NCI-H2171 treated with DMSO at 0.1 percent for 48 hours (cell line): ENCODE data around the gene MRPS15.
A peak's percentile ranks its signal among the peaks of the same experiment; 100 is the strongest.
"Not testable (repeated sequence)": the region's sequence is repeated elsewhere in the genome, so short reads cannot be mapped to it uniquely, and the experiment has no call there.

ENCODE experiments used
- DNase-seq: peaks from one replicate; lab custom pipeline; 2025; lab: John Stamatoyannopoulos, UW

MRPS15 gene

DNA sequence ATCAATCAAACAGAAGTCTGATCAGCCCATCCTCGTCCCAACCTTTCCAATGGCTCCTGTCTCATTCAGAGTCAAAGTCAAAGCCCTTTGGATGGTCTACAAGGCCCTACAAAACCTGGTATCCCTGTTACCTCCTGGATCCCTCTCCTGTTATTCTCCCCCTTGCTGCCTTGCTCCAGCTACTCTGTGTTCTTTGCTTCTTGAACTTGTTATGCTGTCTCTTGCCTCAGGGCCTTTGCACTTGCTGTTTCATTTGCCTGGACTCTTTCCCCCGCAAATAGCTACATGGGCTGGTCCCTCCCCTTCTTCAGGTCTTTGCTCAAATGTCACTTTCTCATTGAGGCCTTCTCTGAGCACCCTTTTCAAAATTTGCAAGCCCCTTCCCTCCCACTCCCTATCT lies 19.9 kb upstream of the MRPS15 start:
- DNase-seq, result no peak

DNA sequence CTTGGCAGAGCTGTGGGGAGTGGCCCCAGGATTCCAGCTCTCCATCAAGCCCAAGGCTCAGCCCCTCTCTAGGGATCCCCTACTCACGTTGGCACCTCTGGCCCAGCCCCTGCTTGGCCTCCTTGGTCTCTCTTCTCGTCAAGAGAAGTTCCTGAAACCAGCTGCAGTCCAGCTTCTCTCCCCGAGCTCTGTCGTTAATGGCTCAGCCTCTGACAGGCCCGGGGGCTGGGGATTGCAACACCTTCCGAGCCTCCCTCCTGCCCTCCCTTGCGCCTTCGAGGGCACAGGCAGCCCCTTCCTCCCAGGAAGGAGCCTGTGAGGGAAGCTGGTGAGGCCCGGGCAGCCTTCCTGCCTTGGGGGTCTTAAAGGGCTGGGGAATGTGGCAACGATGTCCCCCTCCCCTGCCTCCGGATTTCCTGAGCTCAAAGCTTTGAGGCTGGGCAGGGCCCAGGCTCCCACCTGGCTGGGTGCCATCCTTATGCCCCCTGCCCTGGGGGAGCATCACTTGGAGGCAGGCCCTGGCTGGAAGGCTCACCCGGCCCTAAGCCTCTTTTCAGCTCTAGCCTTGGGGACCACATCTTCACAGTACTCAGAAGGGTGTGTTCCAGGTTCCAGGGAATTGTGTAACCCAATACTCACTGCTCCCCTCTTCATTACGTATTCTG lies 18.7 kb upstream of the MRPS15 start, which contains the start of gene CSF3R:
TSS of gene CSF3R (minus strand) at position 190 of the 665 bp plus-strand sequence. CDS start 3,417 bp downstream, outside the sequence.
- peak; percentile 54 for DNase-seq

DNA sequence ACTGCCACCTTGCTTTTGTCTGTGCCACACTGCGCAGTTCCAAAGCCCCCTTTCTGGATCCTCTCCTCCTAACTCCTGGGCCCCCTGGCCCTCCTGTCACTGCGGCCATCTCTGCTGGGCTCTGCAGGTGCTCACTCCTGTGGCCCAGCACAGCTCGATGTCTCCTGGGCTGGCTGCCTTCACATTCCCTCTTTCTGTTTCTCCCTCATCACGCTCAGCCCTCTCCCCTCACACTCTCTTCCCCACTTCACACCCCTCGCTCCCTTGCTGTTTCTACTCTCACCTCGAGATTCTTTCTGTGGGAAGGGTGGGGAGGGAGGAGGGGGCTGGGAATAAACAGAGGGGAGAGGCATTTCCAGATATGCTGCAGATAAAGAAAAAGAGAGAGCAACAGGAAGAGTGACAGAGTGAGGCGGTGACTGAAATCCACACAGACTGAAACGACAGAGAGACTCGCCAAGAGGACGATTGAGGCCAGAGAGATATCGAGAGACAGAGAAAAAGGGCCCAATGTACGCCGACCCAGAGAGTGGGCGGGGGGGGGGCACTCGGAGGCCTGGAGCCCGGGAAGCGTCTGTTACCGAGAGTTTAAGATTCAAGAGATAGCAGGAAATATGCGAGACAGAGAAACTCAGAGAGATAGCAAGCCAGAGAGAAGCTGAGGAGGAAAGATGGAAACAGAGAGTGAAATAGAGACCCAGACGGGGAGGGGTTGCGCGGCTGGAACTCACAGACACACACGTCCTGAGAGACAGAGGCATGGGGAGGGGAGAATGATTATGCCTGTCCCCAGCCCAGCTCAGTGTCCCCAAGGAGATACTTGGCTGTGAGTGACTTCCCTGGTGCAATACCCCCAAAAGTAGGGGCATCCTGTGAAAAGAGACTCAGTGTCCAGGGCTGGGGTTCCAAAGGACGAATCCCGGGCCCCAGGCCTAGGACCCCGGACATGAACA lies 17.9 kb upstream of the MRPS15 start:
- no peak for DNase-seq

DNA sequence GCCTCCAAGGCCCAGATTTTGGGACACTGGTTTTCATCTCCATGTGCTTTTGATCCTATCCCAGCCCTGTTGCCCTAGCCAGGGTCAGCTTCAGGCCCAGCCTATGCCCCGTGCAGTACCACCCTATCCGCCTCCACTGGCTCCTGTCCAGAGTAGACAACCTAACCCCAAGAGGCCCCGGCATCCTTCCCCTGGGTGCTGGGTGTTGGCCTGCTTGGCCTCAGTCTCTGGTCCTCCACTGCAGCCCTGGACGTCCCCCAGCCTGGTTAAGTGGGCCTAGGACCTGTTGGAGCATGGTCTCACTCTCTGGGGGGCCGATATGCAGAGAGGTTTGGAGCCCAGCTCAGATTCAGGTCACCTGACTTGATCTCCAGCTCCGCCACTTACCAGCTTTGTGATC lies 16.9 kb upstream of the MRPS15 start:
- no peak for DNase-seq

DNA sequence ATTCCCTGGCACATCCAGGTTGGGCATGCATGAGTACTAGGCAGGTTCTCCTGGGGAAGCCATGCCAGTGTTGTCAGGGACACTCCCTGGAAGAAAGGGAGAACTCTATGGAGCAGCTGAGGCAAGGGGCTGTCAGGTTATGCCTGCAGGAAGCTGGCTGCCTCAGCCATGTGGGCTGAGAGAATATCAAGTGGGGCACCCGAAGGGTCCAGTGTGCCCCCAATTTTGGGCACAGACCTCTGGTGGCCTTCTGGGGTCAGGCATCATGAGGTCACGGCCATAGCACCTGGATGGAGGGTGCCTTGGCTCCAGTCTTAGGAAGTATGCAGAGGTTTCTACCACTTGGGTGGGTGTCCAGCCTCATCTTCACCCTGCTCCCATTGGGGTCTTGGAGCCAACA lies 16.0 kb upstream of the MRPS15 start:
- no peak for DNase-seq

DNA sequence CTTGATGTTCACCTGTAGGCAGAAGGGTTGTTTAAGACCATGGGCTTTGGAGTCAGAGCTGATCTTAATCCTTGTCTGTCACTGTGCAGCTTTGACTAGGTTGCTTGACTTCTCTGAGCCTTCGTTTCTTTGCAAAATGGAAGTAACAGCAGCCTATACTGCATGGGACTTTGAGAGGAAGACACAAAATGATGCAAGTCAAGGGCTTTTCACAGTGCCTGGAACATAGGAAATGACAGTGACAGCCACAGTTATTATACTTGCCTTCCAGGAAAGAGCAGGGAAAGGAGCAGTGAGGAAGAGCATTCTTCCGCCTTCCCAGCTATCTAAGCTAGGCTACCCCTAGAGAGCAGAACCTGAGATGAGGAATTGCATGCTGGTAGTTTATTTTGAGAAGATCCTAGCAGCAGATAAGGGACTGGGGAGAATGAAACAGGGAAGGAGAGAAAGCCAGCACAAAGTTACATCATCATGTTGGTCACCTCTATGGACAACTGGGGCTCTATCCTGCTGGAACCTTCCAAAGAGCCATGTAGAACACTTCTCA lies 15.4 kb upstream of the MRPS15 start:
- no peak for DNase-seq

DNA sequence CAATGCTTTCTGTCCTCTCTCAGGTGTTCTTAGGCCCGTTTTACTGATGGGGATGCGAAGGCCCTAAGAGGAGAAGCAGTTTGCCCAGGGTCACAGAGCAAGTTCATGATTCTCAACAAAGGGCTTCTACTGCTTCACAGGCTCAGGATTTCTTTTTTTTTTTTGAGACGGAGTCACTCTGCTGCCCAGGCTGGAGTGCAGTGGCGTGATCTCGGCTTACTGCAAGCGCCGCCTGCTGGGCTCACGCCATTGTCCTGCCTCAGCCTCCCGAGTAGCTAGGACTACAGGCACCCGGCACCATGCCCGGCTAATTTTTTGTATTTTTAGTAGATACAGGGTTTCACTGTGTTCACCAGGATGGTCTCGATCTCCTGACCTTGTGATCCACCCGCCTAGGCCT lies 13.4 kb upstream of the MRPS15 start:
- not testable (repeated sequence) for DNase-seq

DNA sequence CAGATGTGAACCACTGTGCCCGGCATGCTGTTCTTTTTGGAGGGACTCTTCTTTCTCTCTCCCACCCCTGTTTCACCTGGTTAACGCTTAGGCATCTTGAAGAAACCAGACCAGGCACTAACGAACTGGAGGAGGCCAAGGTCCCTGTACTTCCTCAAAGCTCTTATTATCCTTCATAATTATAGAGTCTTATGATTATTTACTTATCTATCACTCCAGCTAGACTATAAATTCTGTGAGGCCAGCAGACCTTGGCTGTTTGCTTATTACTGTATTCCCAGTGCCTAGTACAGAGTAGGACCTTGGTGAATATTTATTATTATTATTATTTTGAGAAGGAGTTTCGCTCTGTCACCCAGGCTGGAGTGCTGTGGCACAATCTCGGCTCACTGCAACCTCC lies 12.8 kb upstream of the MRPS15 start:
- DNase-seq, result no peak

DNA sequence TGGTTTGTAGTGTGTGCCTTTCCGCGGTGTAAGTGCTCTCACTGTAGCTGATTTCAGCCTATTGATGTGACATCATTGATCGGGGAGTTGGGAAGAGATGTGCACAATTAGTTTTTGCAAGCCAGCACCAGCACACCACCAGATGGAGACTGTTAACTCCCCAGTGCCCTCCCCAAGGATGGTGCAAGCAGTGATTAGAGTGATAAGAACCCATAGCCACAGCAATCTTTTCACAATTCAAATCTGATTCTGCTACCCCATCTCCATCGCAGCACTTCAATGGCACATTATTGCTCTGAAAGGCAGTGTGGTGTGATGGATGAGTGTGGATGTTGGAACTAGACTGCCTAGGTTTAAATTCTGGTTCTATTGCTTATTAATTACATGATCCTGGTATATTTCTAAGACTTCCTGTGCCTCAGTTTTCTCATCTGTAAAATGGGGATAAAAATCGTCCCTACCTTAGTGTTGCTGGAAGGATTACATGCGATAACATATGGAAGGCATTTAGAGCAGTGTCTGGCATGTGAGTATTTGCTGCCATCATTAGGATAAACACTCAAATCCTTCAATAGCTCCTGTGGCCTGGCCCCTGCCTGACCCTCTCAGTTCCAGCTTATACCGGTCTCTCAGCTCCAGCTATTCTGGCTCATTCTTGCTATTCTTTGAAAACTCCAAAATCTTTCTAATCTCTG lies 11.9 kb upstream of the MRPS15 start:
- peak; percentile 20 for DNase-seq

DNA sequence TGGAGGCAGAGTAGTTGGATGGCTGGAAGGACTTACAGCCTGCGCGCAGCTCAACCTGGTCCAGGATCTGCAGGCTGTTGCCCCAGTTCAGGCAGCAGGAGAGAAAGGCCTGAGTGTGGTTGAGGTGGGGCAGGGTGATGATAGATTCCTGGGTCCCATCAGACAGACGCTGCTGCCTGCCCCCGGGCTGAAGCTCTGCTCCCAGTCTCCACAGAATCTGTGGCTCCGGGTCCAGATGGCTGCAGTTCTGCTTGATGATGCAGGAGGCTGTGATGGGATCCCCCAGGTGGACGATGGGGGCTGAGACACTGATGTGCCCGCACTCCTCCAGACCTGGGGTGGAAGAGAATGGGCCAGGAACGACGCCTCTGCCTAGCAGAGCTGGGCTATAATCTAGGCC lies 11.2 kb upstream of the MRPS15 start:
- no peak for DNase-seq

DNA sequence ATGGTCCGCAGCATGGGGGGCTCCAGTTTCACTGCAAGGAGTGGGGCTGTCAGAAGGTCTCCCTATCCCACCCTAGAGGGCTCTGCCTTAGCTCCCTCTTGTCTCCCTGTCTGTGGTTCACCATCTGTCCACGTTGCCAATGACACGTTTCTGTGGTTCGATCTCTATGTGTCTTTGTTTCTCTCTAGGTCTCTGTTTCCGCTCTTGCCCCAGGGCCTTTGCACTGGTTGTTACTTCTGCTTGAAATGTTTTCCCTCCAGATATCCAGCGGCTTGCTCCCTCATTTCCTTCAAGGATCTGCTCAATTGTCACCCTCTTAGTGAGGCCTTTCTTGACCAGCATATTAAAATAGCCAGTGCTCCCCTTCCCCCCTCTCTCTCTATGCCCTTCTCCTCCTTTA lies 8.5 kb upstream of the MRPS15 start:
- no peak for DNase-seq

DNA sequence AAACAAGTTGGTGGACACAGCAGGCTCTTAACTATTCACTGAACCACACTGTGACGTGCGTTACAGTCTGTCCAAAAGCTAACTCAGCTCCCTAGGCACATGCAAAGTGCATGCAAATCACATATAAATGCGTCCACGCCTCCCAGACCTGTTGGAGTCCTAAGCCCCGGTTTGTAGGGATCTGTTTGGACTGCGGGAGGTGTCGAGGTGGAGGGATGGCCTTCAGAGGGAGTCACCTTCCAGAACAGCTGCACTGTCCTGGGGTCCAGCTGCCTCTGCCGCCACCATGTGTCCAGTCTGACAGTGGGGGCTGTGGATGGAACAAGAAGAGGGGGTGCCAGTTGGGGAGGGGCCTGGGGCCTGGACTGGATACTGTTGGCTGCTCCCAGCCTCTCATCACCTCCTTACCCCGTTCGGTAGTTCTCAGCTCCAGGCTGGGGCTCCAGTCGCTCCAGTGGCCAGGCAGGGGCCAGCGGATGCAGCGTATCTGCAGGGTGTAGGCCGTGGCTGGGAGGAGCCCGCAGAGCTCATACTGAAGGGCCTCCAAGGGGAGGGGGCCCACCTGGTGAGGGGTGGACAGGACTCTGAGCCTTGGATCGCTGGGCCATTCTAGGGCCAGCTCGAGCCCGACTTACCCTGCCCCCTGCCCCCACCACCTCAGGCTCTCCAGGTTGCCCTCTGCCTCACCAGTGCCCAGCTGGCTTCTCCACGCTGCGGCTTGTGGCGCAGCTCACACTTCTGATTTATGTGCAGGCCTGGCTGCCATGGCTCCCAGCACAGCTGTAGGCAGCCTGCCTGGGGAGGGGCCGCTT lies 7.9 kb upstream of the MRPS15 start:
- DNase-seq, result no peak

DNA sequence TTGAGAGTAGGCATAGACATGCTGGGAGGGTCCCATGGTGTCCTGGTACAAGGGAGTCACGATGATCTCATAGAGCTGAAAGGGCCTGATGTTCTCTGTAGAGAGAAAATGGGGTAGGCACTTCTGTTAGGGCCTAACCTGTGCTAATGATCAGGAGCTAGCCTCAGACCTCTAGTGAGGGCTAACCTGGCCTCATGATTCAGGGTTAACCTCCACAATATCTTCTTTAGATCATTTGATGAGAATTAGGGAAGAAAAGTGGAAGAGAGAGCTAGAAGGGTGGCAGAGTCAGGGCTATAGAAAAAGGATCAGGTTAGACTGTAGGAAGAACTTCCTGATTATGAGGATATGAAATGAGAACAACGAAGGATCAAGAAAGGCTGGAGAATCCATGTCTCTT lies 5.0 kb upstream of the MRPS15 start:
- no peak for DNase-seq

DNA sequence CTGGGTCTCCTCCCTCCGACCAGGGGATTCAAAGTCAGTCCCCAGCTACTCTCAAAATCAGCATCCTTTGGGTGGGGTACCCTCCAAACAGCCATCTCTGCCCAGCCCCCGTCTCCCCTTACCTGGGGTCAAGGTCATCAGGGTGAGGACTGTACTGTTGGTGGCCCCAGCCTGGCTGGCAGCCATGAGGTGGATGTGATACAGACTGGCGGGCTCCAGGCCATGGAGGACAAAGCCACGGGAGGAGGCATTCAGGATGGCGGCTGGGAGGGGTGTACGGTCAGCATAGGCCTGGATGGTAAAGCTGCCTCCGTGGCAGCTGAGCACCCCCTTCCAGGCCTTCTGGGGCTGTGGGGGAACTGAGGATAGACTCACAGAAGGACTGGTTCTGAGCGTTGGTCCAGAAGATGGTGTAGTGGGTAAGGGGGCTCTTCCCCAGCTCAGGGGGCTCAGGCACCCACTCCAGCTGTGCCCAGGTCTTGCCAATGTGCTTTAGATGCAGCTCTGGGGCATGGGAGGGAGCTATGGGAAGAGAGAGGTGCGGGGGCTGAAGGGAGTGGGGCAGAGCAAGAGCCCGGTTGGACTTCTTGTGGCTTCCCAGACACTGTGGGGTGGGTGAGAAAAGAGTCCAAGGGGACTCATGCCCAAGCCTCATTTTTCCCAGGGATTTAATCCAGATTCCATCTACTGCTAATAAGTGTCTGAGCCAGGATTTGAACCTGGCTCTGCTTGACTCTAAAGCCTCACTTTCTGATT lies 3.7 kb upstream of the MRPS15 start:
- DNase-seq, result no peak

DNA sequence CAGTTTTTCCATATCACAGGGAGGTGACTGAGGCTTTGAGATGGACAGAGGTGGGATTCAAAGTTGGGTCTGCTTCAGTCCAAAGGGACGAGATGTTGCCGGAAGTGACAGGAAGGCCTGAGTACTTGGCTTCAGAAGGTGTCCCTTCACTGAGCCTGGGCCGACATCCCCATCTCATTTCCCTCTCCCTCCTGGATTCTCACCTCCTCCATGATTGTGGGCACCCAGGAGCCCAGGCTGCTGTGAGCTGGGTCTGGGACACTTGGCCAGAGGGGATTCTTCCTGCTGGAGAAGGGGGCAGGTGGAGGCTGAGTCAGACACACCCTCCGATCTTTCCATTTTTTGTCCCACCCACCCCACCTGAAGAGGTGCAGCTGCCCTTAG lies 2.8 kb upstream of the MRPS15 start:
- DNase-seq, result no peak

DNA sequence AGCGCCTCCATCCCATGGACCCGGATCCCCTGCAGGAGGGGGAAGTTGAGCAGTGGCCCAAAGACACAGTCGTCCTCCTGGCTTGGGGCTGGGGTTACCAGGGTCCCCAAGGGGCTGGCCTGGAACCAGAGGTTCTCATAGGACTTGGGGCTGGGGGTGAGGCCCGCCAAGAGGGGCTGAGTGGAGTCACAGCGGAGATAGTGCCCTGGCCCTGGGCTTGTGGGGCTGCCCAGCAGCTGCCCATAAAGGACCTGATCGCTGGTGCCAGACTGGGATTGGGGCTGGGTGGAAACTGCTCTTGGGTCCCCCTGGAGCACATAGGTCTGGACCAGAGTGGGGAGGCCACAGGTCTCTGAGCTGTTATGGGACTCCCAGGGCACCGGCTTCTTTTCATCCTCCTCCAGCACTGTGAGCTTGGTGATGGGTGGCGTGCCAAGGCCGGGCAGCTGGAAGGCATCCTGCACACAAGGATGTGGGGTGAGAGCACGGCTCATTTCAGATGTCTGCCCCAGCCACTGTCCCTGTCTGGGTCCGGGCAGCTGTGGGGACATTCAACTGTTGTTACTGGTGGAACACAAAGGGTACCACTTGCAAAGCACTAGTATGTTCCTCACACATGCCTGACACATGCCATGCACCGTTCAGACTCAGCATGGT lies 2.3 kb upstream of the MRPS15 start:
- no peak for DNase-seq

DNA sequence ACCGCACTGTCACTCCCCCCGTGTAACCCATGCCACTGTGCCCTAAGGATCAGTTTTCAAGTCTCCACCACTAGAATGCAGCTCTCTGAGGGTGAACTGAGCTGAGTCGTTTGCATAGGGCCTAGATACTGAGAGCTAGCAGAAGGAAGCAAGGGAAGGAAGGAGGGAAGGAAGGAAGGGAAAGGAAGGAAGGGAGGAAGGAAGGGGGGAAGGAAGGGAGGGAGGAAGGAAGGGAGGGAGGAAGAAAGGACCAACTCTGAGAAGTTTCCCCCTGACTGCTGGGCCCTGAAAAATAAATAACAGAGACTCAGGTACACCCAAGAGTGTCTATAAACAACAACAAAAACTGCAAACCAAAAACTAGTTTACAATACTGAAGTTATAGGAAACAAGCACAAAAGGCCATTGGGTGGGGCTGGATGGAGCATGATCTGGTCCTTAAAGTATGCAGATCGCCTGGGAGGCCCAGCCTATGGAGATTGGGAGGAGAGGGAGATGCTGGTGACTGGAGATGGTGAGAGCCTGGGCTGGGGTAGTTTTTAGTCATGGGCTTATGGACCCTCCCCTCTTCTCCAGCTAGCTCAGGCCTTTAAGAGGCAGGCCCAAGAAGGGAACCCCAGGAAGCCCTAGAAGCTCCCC lies 1.7 kb upstream of the MRPS15 start:
- DNase-seq, result no peak

DNA sequence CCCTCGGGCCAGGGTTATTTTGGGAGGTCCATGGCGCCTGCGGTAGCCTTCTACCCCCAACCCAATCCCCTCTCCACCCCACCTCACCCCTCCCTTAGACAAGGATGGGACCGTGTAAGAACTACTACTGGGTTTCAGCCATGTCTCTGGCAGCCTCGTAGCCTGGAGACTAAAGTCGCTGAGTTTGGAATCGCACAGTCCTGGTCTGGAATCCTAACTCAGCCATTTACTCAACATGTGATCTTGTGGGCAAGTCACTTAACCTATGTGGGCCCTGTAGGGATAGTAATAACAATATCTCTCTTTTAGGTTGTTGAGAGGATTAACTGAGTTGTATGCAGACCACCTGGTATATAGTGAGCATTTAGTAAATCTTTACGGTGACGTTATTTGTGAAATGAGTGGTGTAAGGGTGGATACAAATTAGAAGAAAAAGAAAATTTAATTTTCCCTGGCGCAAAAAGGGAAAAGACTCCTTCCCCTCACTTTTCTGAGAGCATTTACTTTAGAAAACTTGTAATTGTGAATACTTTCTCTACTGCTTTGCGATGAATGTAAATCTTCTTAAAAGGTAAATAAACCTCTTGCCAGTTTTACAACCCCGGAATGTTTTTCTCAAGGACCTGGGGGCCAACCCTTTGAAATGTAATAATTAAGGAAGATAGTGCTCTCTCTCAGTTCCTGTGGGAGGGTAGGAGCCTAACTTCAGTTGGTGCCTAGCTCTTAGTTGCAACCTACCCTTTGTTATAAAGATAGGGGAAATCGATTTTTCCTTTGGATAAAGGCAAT lies 615 bp upstream of the MRPS15 start:
- DNase-seq, result peak; percentile 16

DNA sequence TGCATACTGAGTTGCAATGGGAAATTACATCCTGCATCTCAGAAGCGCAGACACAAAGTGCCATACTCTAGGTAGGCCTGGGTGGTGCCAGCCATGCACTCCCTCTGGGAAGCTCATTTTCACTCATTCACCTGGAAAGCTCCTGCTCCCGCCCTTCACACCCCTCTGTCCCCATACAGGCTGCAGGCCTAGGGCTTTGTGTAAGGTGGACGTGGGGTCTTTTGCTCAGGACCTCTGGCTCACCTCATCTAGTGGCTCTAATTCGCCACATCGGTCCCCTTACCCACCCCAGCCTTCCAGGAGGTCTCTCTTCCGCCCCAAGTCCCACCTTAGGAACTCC lies 751 bp downstream of the MRPS15 start:
- DNase-seq, result peak; percentile 49
